Uterus (tissue), 4 donors: ENCODE data around the gene ACSM5. TPM values are rescaled to one million over a fixed set of nuclear protein-coding genes. Genes with fewer than 3 reads are reported as not detected.
"Not testable (repeated sequence)": the region's sequence is repeated elsewhere in the genome, so short reads cannot be mapped to it uniquely, and the experiment has no call there.

Experiments
- DNase-seq, 2 donors: peaks; one replicate each; pipeline ENCODE4 v3.0.0-alpha.2; 2019 to 2020
- H3K27ac ChIP-seq, 2 donors: fragments of 200-600 bp; sonication (generic); 1 replicate in 1 of 2; 2 replicates in 1 of 2; pipeline ENCODE4 v1.5.1; 2016 to 2018
- H3K27me3 ChIP-seq, 2 donors: fragments of 200-600 bp; sonication (generic); one replicate each; pipeline ENCODE4 v1.5.1; 2018 to 2019; ENCODE audit warnings: control low read depth in 1 of 2
- H3K36me3 ChIP-seq, 2 donors: fragments of 200-600 bp; sonication (generic); one replicate each; pipeline ENCODE4 v1.5.1; 2019; ENCODE audit warnings: control low read depth in 1 of 2
- H3K4me1 ChIP-seq, 2 donors: fragments of 200-600 bp; sonication (generic); one replicate each; pipeline ENCODE4 v1.5.1; 2018 to 2019; ENCODE audit warnings: control low read depth in 1 of 2
- H3K4me3 ChIP-seq, 2 donors: fragments of 200-600 bp; sonication (generic); 1 replicate in 1 of 2; 2 replicates in 1 of 2; pipeline ENCODE4 v1.5.1; 2018 to 2019; ENCODE audit warnings: mild to moderate bottlenecking in 1 of 2
- H3K9me3 ChIP-seq, 2 donors: fragments of 200-600 bp; sonication (generic); one replicate each; pipeline ENCODE4 v1.5.1; 2019; ENCODE audit warnings: control low read depth in 1 of 2
- CTCF ChIP-seq, 4 experiments: fragments of 200-600 bp in 2 of 4; fragments of 450-650 bp in 2 of 4; sonication (generic) in 2 of 4; IDR thresholded peaks; one replicate each; pipeline ENCODE4 v1.5.1; 2016 to 2019; ENCODE audit warnings: antibody characterized with exemption in 4 of 4, mild to moderate bottlenecking in 2 of 4, moderate library complexity in 1 of 4
- POLR2A ChIP-seq, 2 donors: fragments of 450-650 bp; IDR thresholded peaks; one replicate each; pipeline ENCODE4 v1.6.1; 2016; ENCODE audit warnings: antibody characterized with exemption in 2 of 2, mild to moderate bottlenecking in 1 of 2, moderate library complexity in 1 of 2
- intact Hi-C: fragments of 100-400 bp; cut with DNase I; formaldehyde crosslinking; loops from one replicate; pipeline ENCODE4 v1.15.1; 2023; ENCODE audit warnings: low total_unique reads
- total RNA-seq, 4 donors: library from RNA; depleted of rRNA in 3 of 4; stranded (reverse); fragments of >200 nt in 3 of 4; gene quantifications; one replicate each; pipeline versions ENCODE4 v1.1.0 to v1.2.4, GENCODE V29; 2014 to 2023
- donor health status: DM: yes; HTN: yes; CAD: no.

ACSM5 gene
- total RNA-seq, 4 donors from 2014 or later = 0.51 to 2.0 TPM; not detected in 2

GRCh38 chr16:20424129-20424866, 15.0 kb downstream of the ACSM5 start:
- H3K9me3 ChIP-seq = no peaks in the 10 kb centered on the region
- no peaks in the 10 kb centered on the region for H3K36me3 ChIP-seq
- no peak overlapping the region for H3K27ac ChIP-seq
- no peaks in the 10 kb centered on the region for H3K4me1 ChIP-seq
- TF ChIP-seq POLR2A (IDR thresholded peaks at IDR 0.05) (no peak), CTCF (IDR thresholded peaks at IDR 0.05) (no peak)
- no peak overlapping the region for H3K4me3 ChIP-seq
- no peak for DNase-seq
- intact Hi-C loops = no loop called here
- no peaks in the 10 kb centered on the region for H3K27me3 ChIP-seq

DNA sequence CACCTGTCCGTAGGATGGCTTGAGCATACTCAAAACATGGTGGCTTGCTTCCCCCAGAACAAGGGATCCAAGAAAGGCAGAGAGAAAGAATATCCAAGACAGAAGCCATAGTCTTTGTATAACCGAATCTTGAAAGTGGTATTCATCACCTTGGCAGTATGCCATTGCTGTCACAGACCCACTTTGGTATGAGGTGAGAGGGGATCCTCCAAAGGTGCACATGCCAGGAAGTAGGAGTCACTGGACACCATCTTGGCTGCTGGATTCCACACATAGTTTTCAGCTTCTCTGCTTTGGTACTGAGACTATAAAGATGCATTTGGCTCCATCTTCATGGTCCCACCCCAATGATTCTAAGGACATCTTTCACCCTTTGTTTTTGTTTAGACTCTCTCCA, 18.1 kb downstream of the ACSM5 start:
- intact Hi-C loops, H3K4me3 ChIP-seq, H3K36me3 ChIP-seq, H3K9me3 ChIP-seq, DNase-seq, H3K27ac ChIP-seq, H3K4me1 ChIP-seq, H3K27me3 ChIP-seq: not testable (repeated sequence)

DNA sequence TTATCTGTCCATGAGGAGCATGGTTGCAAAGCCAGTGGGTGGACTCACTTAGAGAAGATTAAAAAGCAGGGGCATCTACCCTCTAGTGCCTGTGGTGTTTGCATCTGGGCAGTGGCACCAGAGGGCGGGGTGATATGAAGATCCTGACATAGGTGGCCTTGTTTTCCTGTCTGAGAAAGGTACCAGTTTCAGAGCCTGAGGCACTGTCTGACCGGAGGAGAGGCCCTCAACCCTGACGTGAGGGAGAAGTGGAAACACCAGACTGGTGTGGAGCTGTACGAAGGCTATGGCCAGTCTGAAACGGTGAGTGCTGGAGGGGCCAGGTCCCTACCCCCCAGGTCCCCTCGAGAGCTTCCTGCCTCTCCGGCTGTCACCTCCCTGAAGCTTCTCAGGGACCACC, 20.2 kb downstream of the ACSM5 start:
- H3K9me3 ChIP-seq, DNase-seq, H3K4me1 ChIP-seq, H3K27me3 ChIP-seq, intact Hi-C loops, H3K4me3 ChIP-seq, H3K36me3 ChIP-seq, H3K27ac ChIP-seq: not testable (repeated sequence)

- H3K27me3 ChIP-seq, H3K4me3 ChIP-seq, H3K4me1 ChIP-seq, DNase-seq, H3K36me3 ChIP-seq, H3K9me3 ChIP-seq, intact Hi-C loops, H3K27ac ChIP-seq: not testable (repeated sequence)
Measured at GRCh38 chr16:20430480-20430879, 21.1 kb downstream of the ACSM5 start.

DNA sequence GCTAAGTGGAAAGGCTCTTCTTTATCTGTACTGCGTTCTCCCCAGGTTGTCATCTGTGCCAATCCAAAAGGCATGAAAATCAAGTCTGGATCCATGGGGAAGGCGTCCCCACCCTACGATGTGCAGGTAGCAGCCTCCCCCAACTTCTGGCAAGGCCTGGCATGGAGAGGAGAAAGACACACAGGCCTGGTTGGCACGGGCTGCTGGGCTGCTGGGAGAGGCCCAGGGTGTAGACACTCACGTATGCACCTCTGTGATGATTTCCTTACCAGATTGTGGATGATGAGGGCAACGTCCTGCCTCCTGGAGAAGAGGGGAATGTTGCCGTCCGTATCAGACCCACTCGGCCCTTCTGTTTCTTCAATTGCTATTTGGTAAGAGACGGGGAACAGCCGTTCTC, 21.6 kb downstream of the ACSM5 start:
- Histone ChIP-seq H3K9me3 (no peaks in the 10 kb centered on the region), H3K27me3 (no peaks in the 10 kb centered on the region), H3K4me3 (no peak overlapping the region), H3K36me3 (no peaks in the 10 kb centered on the region), H3K4me1 (no peaks in the 10 kb centered on the region), H3K27ac (no peak overlapping the region)
- intact Hi-C loops = no loop called here
- DNase-seq = no peak
- no peak for TF ChIP-seq CTCF (IDR thresholded peaks at IDR 0.05)

DNA sequence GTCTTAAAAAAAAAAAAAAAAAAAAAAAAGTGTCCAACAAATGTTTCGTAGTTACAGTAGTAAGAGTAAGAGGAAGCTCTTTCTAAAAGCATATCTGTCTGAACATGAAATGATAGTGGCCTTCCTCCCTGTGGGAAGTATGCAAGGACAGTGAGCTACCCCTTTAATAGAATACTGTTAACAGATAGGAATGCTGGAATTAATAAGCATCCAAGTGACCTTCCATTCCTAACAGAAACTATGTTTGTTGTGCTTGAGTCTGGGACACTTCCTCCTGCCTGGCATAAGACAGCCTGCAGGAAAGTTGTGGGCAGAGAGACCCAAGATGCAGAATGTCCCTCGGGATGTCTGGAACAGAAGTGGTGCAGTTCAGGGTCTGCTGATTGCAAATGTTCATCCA, 29.6 kb downstream of the ACSM5 start:
- H3K27me3 ChIP-seq, H3K36me3 ChIP-seq, intact Hi-C loops, H3K9me3 ChIP-seq, H3K4me3 ChIP-seq, DNase-seq, H3K4me1 ChIP-seq: not testable (repeated sequence)
- peak overlapping the region; percentile 82 to 84 for H3K27ac ChIP-seq

- H3K36me3 ChIP-seq, H3K9me3 ChIP-seq, H3K27me3 ChIP-seq, H3K4me1 ChIP-seq, intact Hi-C loops, H3K4me3 ChIP-seq: not testable (repeated sequence)
- peak; percentile 79 to 85 for DNase-seq
- peak overlapping the region; percentile 82 to 84 for H3K27ac ChIP-seq
Measured at GRCh38 chr16:20439820-20440231, 30.5 kb downstream of the ACSM5 start.

- H3K4me1 ChIP-seq, H3K4me3 ChIP-seq, DNase-seq, H3K36me3 ChIP-seq, H3K9me3 ChIP-seq, intact Hi-C loops, H3K27me3 ChIP-seq: not testable (repeated sequence)
- H3K27ac ChIP-seq = peak overlapping the region; percentile 78 to 95
Measured at GRCh38 chr16:20440731-20441130, 31.4 kb downstream of the ACSM5 start.
